GM18868 (cell line): ENCODE results near the gene PCDH10.

ENCODE experiments used
- ATAC-seq: cut with Tn5 transposase; IDR thresholded peaks from one replicate; pipeline ENCODE4 v1.9.1; 2021; ENCODE audit warnings: mild to moderate bottlenecking, moderate library complexity; ENCODE audit not compliant: unreplicated experiment

Gene PCDH10

GRCh38 chr4:133148690-133149363 lies at the start of gene PCDH10:
TSS of gene PCDH10 (plus strand) at chr4:133149294. CDS start at chr4:133150141, 847 bp downstream.
- ATAC-seq: peak; percentile 96

DNA sequence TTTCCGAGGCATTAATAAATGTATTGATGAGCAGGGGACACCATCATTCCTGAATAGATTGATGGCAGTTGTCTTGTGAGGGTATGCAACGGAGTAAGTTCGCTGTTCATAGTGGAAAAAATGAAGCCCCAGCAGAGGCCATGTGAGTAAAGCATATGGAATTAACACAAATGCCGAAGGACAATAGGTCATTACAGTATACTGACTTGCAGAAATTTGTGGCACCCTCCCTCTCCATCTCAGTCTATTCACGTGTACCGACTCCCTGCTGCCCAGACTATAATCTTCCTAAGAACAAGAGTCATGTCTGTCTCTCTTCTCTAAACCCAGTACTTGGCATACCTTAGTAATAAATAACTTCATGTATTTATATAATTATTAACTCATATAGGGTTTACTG lies 47.1 kb upstream of the PCDH10 start:
- no peak for ATAC-seq

- no peak for ATAC-seq
Observed at GRCh38 chr4:133102612-133103409, 46.3 kb upstream of the PCDH10 start.

DNA sequence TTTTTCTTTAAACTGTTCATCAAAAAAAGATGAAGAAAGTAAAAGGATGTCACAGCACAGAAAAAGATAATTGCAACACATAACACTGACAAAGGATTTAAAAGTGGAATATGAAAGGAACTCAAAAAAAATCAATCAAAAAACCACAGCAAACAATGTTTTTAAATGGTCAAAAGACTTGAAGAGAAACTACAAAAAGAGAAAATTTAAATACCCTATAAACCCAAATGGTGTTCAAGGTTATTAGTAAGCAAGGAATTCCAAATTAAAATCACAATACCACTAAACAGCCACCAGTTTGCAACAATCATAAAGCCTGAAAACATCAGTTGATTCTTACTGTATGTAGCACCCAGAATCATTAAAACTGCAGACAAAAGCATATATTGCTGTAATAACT lies 36.5 kb upstream of the PCDH10 start:
- ATAC-seq: no peak

DNA sequence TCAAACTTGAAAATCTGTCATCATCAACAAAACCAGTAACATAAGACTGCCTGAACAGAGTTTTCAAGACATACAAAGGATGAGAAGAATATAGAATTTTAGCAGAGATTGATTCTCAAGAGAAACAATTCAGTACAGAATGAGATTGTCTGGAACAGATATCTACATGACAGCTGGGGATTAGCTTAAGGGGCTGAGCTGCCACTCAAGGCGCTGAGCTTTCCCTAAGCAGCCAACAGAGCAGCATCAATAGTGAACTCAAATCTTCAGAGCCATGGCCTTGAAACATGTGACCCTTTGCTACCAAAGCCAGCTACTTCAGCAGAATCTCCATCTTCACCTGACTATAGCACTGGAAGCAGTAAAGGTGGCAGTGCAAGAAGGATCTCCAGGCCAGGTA lies 24.3 kb upstream of the PCDH10 start:
- no peak for ATAC-seq

DNA sequence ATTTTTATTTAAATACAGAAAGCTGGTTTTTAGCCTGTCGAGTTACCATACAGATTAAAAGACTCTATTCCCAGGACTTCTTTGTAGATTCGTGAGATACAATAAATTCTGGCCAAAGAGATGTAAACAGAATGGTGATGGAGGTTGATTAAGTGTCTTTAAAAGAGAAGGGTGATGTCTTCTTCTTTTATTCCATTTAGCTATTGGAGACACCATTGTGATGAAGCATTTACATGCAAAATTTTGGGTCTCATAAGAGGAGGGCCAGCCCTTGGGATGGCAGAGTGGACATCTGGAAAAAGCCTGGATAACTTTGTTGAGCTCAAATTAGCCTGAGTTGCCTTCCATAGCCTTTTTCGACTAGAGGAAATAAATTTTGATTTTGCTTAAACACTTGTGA lies 21.6 kb upstream of the PCDH10 start:
- no peak for ATAC-seq

GRCh38 chr4:133129237-133129636 lies 19.9 kb upstream of the PCDH10 start:
- no peak for ATAC-seq

DNA sequence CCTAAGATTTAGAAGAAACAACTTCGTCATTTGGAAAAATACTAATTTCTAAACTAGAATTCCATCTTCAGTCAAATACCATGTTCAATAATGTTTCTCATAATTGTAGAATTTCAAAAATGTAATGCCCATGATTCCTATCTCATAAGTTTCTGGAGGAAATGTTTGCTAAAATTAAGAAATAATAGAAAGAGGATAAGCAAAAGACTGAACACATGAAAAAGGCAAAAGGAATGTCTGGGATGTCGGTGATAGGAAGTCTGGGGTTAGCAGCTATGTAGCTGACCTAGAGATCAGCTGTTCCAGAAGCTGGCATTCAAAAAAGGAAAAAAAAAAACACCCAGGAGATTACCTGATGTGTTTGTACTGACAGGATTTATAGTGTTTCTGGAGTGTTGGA lies 18.9 kb upstream of the PCDH10 start:
- no peak for ATAC-seq

DNA sequence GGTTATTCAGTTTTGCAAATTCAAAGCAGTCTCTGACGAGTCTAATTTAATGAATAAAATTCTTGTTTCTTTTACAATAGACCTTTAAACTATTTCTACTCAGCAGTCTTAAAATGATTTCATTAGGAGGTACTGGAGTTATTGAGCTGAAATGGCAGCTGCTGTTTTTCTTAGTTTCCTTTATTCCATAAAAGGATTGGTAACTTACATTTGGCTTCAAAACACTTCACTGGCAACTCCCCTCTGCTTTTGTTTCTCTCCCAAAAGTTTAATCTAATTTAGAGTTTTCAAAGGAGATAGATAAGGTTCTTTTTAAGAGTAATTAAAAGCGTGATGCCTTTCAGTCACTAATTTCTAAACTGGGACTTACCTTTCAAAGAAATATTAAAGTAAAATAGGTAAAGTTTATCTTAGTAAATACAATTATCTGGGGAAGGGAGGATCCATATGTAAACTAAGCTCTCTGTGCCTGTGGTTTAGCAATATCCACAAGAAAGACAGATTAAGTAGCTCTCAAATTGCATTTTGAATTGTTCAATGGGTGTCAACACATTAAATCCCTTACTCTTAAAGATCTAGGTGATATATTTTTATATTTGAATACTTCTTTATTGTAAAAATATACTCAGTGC lies 17.1 kb upstream of the PCDH10 start:
- ATAC-seq: no peak

DNA sequence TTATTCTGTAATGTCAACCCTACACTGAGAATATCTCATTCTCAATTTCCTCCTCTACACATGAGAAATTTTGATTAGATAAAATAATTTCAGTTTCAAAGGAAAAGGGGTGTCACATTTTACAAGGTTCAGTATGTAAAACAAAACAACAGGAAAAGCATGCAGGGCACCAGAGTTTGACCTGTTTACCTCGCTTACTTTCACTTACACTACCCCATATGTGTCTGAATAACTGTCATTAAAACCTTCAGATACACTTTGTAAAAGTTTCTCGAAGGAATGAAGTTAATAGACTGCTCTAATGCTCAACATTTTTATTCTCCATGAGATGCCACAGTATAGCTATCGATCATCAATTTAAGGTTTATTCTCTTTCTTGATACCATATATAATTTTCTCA lies 12.3 kb upstream of the PCDH10 start:
- no peak for ATAC-seq

DNA sequence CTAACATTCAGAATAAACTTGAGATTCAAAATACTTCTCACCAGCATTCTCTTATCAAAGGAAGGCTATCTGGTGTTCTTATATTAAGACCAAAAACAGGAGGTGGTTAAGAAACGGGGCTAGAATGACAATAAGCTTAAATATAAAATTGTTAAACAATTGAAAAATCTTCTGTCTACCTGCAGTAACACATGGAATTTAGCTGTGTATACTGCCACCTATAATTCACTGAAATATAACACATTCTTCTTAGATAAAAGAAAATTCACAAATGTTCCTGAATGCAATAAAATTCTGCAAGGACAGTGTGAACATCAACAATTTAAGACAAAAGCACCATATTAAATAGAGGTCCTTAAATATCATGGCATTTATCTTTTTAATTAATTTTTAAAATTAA lies 11.5 kb upstream of the PCDH10 start:
- no peak for ATAC-seq

DNA sequence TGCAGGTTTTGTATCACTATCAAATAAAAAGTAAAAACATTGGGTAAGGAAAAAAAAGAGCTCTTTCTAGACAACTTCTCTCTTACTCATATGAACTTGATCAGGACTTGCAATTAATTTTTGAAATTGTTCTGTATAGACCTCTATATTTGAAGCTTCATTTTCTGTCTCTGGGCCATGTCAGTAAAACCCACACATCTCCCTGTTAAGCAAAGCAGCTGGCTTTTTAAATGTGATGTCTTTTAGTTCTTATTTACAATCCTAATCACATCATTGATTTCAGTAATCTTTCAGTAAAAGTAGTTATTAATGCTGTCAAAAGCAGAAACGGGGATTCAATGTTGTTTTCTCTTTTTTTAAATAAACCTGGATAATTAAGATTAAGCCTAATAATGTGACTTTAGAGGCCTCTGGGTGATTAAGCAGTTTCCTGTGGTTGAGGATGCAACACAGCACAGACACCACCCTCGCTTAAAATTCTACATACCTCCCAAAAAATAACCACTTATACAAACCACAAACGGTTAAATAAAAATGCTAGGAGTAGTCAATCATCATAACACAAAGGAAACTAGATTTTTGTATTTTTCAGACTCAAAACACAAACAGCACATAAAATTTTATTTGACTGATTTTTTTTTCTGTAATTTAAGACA lies 5.2 kb upstream of the PCDH10 start:
- ATAC-seq: no peak

- no peak for ATAC-seq
Observed at GRCh38 chr4:133145241-133145640, 3.9 kb upstream of the PCDH10 start.

DNA sequence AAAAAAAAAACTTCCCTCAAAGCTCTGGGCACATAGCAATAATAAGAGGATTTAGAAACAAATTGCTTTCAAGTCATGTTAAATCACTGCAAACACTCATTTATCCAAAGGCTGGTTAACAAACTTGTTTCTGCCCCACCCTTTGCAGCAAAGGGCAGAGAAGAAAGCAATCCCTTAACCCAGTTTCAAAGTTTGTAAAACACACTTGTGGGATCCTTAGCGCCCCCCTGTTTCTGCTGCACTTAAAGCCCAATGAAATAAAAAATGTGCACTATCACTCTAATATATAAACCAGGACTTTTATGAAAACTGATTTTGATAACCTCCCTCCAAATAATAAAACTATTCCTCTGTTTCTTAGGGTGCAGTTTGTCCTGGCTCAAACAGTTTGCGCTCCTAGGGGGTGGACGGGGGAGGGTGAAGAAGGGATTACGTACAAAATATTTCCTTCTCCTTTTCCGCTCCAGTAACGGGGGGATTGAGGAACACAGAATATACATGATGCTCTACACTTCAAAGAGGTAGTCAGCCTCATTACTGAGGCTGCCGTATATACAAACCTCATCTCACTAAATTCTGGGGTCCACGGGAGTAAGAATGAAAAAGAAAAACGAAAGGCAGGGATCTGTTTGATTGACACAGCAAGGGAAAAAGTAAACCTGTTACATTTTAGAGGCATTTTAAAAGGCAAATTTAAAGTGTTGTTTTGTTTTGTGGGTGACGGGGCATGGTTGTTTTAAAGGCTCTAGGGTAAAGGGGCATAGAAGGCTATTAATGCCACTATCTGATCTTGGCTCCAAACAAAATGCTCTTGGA lies 3.1 kb upstream of the PCDH10 start:
- no peak for ATAC-seq

DNA sequence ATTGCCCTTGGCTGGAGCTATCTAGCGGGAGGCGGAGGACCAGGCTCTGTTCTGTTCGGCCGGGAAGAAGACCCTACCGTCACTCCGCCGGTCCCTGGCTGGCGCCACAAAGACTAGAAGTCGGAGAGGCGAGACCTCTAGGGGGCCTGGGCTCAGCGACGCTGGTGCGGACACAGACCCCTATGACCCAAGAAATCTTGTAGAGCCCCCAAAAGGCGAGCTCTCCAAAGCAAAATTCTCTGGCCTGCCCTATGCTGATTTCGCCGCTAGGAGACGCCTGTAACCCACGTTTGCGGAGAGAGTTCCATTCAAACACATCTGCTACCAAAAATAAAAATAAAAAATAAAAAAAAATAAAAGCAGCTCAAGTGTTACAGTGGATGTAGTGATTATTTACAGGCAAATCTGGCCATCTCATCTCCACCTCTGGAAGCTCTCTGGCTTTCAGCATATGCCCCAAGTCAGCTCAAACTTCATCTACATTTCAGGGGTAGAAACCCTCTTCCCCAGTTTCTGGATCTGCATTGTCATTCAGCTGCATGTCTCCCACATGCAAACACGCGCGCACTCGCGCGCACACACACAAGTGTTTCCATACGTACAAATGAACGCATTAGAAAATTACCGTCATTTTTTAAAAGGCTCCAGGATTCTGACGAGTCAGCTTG lies 2.4 kb upstream of the PCDH10 start:
- ATAC-seq: peak; percentile 53

DNA sequence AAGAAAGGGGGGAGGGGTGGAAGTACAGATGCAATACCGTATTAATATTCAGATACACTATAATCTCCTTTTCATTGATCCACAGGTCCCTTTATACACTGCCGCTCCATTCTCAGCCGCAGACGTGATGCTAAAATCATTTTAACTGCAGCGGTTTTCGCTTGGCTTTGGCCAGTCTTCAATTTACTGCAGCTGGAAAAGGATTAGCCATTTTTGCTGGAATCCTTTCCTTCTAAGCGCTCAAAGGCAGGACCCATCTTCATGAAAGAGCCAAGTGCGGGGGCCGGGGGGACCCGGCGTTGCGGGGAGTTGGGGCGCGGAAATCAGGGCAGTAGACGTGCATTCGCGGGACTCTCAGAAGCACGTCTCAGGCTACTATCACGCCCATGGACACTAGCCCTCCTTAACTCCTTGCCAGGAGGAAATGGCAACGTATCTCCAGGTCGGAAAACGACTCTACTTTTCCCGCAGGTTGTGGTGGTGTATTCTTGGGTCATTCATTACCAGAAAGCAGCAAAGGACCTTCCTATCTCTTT lies 1.7 kb upstream of the PCDH10 start:
- ATAC-seq: no peak

GRCh38 chr4:133147921-133148689 lies 989 bp upstream of the PCDH10 start:
- ATAC-seq: no peak

- ATAC-seq: no peak
Observed at GRCh38 chr4:133149364-133149695, 236 bp downstream of the PCDH10 start.

DNA sequence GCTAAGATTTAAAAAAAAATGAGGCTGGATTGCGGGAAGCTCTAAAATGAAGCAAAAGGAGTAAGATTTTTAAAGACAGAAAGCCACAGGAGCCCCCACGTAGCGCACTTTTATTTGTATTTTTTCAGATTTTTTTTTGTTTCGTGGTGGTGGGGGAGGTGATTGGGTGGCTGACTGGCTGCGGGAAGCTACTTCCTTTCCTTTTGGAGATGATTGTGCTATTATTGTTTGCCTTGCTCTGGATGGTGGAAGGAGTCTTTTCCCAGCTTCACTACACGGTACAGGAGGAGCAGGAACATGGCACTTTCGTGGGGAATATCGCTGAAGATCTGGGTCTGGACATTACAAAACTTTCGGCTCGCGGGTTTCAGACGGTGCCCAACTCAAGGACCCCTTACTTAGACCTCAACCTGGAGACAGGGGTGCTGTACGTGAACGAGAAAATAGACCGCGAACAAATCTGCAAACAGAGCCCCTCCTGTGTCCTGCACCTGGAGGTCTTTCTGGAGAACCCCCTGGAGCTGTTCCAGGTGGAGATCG lies 908 bp downstream of the PCDH10 start:
- no peak for ATAC-seq
